Measurements from ENCODE around the gene ANKK1.
A peak's percentile ranks its signal among the peaks of the same experiment; 100 is the strongest.

Gene ANKK1

GRCh38 chr11:113365895-113366294 is 21.7 kb upstream of the ANKK1 start:
- no peaks in the 10 kb centered on the region for H4K20me1 ChIP-seq (ENCODE audit: control insufficient read depth, insufficient read depth, low read depth, low read length)
- H3K4me3 ChIP-seq (ENCODE audit: low read length) = no peak overlapping the region
- no peaks in the 10 kb centered on the region for H3K79me2 ChIP-seq (ENCODE audit: control insufficient read depth, low read length)
- H3K9me2 ChIP-seq (replicated peaks; ENCODE audit: control insufficient read depth, low read length) = no peaks in the 10 kb centered on the region
- no peaks in the 10 kb centered on the region for H3F3A ChIP-seq (ENCODE audit: control insufficient read depth, insufficient read depth)
- H3K9me3 ChIP-seq (ENCODE audit: control insufficient read depth, insufficient read depth, low read length) = no peaks in the 10 kb centered on the region
- no peaks in the 10 kb centered on the region for H3K36me3 ChIP-seq (ENCODE audit: control insufficient read depth, low read length)
- TF ChIP-seq CTCF (IDR thresholded peaks at IDR 0.05; ENCODE audit: low read depth, low read length, poor library complexity, severe bottlenecking) (no peak), EZH2phosphoT487 (IDR thresholded peaks at IDR 0.05; ENCODE audit: borderline replicate concordance, low read length) (no peak)
- no peak overlapping the region for H3K27ac ChIP-seq (ENCODE audit: low read depth, low read length)
- H3K27me3 ChIP-seq (ENCODE audit: control insufficient read depth, low read length) = no peaks in the 10 kb centered on the region
- H3K4me1 ChIP-seq (ENCODE audit: control insufficient read depth, low read length) = no peaks in the 10 kb centered on the region
- H3K4me2 ChIP-seq (ENCODE audit: low read length) = no peak overlapping the region

GRCh38 chr11:113369411-113369810 is 18.2 kb upstream of the ANKK1 start:
- TF ChIP-seq EZH2phosphoT487 (IDR thresholded peaks at IDR 0.05; ENCODE audit: borderline replicate concordance, low read length) (no peak), CTCF (IDR thresholded peaks at IDR 0.05; ENCODE audit: low read depth, low read length, poor library complexity, severe bottlenecking) (no peak)
- Histone ChIP-seq H3K36me3 (ENCODE audit: control insufficient read depth, low read length) (no peaks in the 10 kb centered on the region), H3K4me2 (ENCODE audit: low read length) (no peak overlapping the region), H4K20me1 (ENCODE audit: control insufficient read depth, insufficient read depth, low read depth, low read length) (no peaks in the 10 kb centered on the region), H3K9me2 (replicated peaks; ENCODE audit: control insufficient read depth, low read length) (no peaks in the 10 kb centered on the region), H3F3A (ENCODE audit: control insufficient read depth, insufficient read depth) (no peaks in the 10 kb centered on the region), H3K27ac (ENCODE audit: low read depth, low read length) (no peak overlapping the region), H3K79me2 (ENCODE audit: control insufficient read depth, low read length) (no peaks in the 10 kb centered on the region), H3K4me3 (ENCODE audit: low read length) (no peak overlapping the region), H3K4me1 (ENCODE audit: control insufficient read depth, low read length) (no peaks in the 10 kb centered on the region), H3K27me3 (ENCODE audit: control insufficient read depth, low read length) (no peaks in the 10 kb centered on the region), H3K9me3 (ENCODE audit: control insufficient read depth, insufficient read depth, low read length) (no peaks in the 10 kb centered on the region)

GRCh38 chr11:113370634-113371033 is 16.9 kb upstream of the ANKK1 start:
- Histone ChIP-seq H3K27me3 (ENCODE audit: control insufficient read depth, low read length) (no peaks in the 10 kb centered on the region), H3K4me2 (ENCODE audit: low read length) (no peak overlapping the region), H3K36me3 (ENCODE audit: control insufficient read depth, low read length) (no peaks in the 10 kb centered on the region), H4K20me1 (ENCODE audit: control insufficient read depth, insufficient read depth, low read depth, low read length) (no peaks in the 10 kb centered on the region), H3K79me2 (ENCODE audit: control insufficient read depth, low read length) (no peaks in the 10 kb centered on the region), H3K9me3 (ENCODE audit: control insufficient read depth, insufficient read depth, low read length) (no peaks in the 10 kb centered on the region), H3F3A (ENCODE audit: control insufficient read depth, insufficient read depth) (no peaks in the 10 kb centered on the region), H3K27ac (ENCODE audit: low read depth, low read length) (no peak overlapping the region), H3K4me3 (ENCODE audit: low read length) (no peak overlapping the region), H3K4me1 (ENCODE audit: control insufficient read depth, low read length) (no peaks in the 10 kb centered on the region), H3K9me2 (replicated peaks; ENCODE audit: control insufficient read depth, low read length) (no peaks in the 10 kb centered on the region)
- TF ChIP-seq EZH2phosphoT487 (IDR thresholded peaks at IDR 0.05; ENCODE audit: borderline replicate concordance, low read length) (no peak), CTCF (IDR thresholded peaks at IDR 0.05; ENCODE audit: low read depth, low read length, poor library complexity, severe bottlenecking) (no peak)

- no peaks in the 10 kb centered on the region for H3K36me3 ChIP-seq (ENCODE audit: control insufficient read depth, low read length)
- no peaks in the 10 kb centered on the region for H3F3A ChIP-seq (ENCODE audit: control insufficient read depth, insufficient read depth)
- no peaks in the 10 kb centered on the region for H3K9me2 ChIP-seq (replicated peaks; ENCODE audit: control insufficient read depth, low read length)
- no peaks in the 10 kb centered on the region for H3K27me3 ChIP-seq (ENCODE audit: control insufficient read depth, low read length)
- H3K27ac ChIP-seq (ENCODE audit: low read depth, low read length) = no peak overlapping the region
- no peaks in the 10 kb centered on the region for H3K79me2 ChIP-seq (ENCODE audit: control insufficient read depth, low read length)
- peak; percentile 10 for TF ChIP-seq CTCF (IDR thresholded peaks at IDR 0.05; ENCODE audit: low read depth, low read length, poor library complexity, severe bottlenecking)
- no peak for TF ChIP-seq EZH2phosphoT487 (IDR thresholded peaks at IDR 0.05; ENCODE audit: borderline replicate concordance, low read length)
- no peak overlapping the region for H3K4me3 ChIP-seq (ENCODE audit: low read length)
- no peaks in the 10 kb centered on the region for H3K9me3 ChIP-seq (ENCODE audit: control insufficient read depth, insufficient read depth, low read length)
- no peak overlapping the region for H3K4me2 ChIP-seq (ENCODE audit: low read length)
- no peaks in the 10 kb centered on the region for H3K4me1 ChIP-seq (ENCODE audit: control insufficient read depth, low read length)
- no peaks in the 10 kb centered on the region for H4K20me1 ChIP-seq (ENCODE audit: control insufficient read depth, insufficient read depth, low read depth, low read length)
Observed at GRCh38 chr11:113372309-113372708, 15.3 kb upstream of the ANKK1 start.
